Measurements from ENCODE around the gene NPEPL1.

DNA sequence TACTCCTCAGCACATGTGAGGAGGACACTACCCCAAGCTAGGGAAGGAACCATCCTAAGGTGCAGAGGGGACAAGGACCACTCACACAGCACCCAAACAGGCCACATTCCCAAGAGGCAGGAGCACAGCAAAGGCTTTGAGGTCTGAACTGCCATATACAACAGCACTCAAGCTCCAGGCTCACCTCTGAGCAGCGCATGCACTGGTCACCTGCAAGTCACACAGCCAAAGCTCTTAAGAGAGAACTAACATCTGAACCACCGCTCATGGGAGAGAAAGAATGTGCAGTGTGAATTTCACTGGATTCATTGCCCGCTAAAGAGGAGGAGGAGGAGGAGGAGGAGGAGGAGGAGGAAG, 31.0 kb downstream of the NPEPL1 start:
- TF ChIP-seq, protein P1, sequence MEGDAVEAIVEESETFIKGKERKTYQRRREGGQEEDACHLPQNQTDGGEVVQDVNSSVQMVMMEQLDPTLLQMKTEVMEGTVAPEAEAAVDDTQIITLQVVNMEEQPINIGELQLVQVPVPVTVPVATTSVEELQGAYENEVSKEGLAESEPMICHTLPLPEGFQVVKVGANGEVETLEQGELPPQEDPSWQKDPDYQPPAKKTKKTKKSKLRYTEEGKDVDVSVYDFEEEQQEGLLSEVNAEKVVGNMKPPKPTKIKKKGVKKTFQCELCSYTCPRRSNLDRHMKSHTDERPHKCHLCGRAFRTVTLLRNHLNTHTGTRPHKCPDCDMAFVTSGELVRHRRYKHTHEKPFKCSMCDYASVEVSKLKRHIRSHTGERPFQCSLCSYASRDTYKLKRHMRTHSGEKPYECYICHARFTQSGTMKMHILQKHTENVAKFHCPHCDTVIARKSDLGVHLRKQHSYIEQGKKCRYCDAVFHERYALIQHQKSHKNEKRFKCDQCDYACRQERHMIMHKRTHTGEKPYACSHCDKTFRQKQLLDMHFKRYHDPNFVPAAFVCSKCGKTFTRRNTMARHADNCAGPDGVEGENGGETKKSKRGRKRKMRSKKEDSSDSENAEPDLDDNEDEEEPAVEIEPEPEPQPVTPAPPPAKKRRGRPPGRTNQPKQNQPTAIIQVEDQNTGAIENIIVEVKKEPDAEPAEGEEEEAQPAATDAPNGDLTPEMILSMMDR (IDR thresholded peaks at IDR 0.05): no peak
- TF ChIP-seq POLR2A (IDR thresholded peaks at IDR 0.05): no peak
